GM23248 (cell line): ENCODE results near the gene NT5DC1. TPM values are rescaled to one million over a fixed set of nuclear protein-coding genes. Genes with fewer than 3 reads are reported as not detected.

ENCODE experiments used
- DNase-seq: peaks from one replicate; pipeline ENCODE4 v3.0.0-alpha.2; 2015
- H2AFZ ChIP-seq: fragments of 200-600 bp; sonication (generic); 2 replicates; pipeline ENCODE4 v1.6.1; 2016; ENCODE audit warnings: antibody characterized with exemption
- H3F3A ChIP-seq: fragments of 200-600 bp; sonication (generic); 2 replicates; pipeline ENCODE4 v1.6.1; 2016; ENCODE audit warnings: mild to moderate bottlenecking, antibody characterized with exemption, mixed run types; ENCODE audit not compliant: insufficient read depth
- H3K27ac ChIP-seq: fragments of 200-600 bp; sonication (generic); 2 replicates; pipeline ENCODE4 v1.5.1; 2016; ENCODE audit warnings: mild to moderate bottlenecking
- H3K27me3 ChIP-seq: fragments of 200-600 bp; sonication (generic); replicated peaks from 2 replicates; pipeline ENCODE4 v1.6.1; 2016; ENCODE audit warnings: mild to moderate bottlenecking; ENCODE audit not compliant: insufficient read depth
- H3K36me3 ChIP-seq: fragments of 200-600 bp; sonication (generic); 2 replicates; pipeline ENCODE4 v1.6.1; 2016; ENCODE audit warnings: low read depth, mild to moderate bottlenecking
- H3K4me1 ChIP-seq: fragments of 200-600 bp; sonication (generic); 2 replicates; pipeline ENCODE4 v1.6.1; 2016; ENCODE audit warnings: mild to moderate bottlenecking; ENCODE audit not compliant: insufficient read depth
- H3K4me2 ChIP-seq: fragments of 200-600 bp; sonication (generic); one replicate; pipeline ENCODE4 v1.6.1; 2016; ENCODE audit warnings: mild to moderate bottlenecking; ENCODE audit not compliant: unreplicated experiment
- H3K4me3 ChIP-seq: fragments of 200-600 bp; sonication (generic); 2 replicates; pipeline ENCODE4 v1.5.1; 2016; ENCODE audit warnings: mild to moderate bottlenecking
- H3K79me2 ChIP-seq: fragments of 200-600 bp; sonication (generic); 2 replicates; pipeline ENCODE4 v1.6.1; 2016; ENCODE audit warnings: mild to moderate bottlenecking; ENCODE audit not compliant: insufficient read depth
- H3K9ac ChIP-seq: fragments of 200-600 bp; sonication (generic); 2 replicates; pipeline ENCODE4 v1.6.1; 2016; ENCODE audit warnings: mild to moderate bottlenecking
- H3K9me2 ChIP-seq: fragments of 200-600 bp; sonication (generic); 2 replicates; pipeline ENCODE4 v1.6.1; 2016; ENCODE audit warnings: mixed run types, mild to moderate bottlenecking, moderate library complexity; ENCODE audit not compliant: insufficient read depth
- H3K9me3 ChIP-seq: fragments of 200-600 bp; sonication (generic); one replicate; pipeline ENCODE4 v1.6.1; 2017; ENCODE audit warnings: low read depth
- H4K20me1 ChIP-seq: fragments of 200-600 bp; sonication (generic); 2 replicates; pipeline ENCODE4 v1.6.0; 2016; ENCODE audit not compliant: insufficient read depth
- EZH2 ChIP-seq: fragments of 200-600 bp; sonication (generic); IDR thresholded peaks from 2 replicates; pipeline ENCODE4 v1.6.1; 2018; ENCODE audit warnings: antibody characterized with exemption, mild to moderate bottlenecking; ENCODE audit not compliant: insufficient read depth, poor library complexity, severe bottlenecking
- EZH2phosphoT487 ChIP-seq: fragments of 200-600 bp; sonication (generic); IDR thresholded peaks from 2 replicates; pipeline ENCODE4 v1.6.1; 2018; ENCODE audit warnings: antibody characterized with exemption, moderate library complexity, mild to moderate bottlenecking, low read depth; ENCODE audit not compliant: insufficient read depth
- WGBS, 2 experiments: methylation state at CpG; one replicate each; pipeline ENCODE4 v1.1.6; 2015 to 2017; ENCODE audit warnings: low lambda C conversion rate in 2 of 2, low coverage in 1 of 2; ENCODE audit errors: missing lambda C conversion rate in 2 of 2; 5-methylcytosine and 5-hydroxymethylcytosine counted together
- in situ Hi-C: fragments of 300-500 bp; cut with MboI; formaldehyde crosslinking; loops from 2 replicates; pipeline ENCODE4 v1.15.0; 2020
- polyA plus RNA-seq: library from polyadenylated mRNA; unstranded; fragments of >200 nt; fragmentation: Nextera tagmentation; extraction: Ambion mirVana; gene quantifications from 2 replicates; pipeline ENCODE4 v1.2.1, GENCODE V29; 2016
- total RNA-seq: library from RNA; depleted of rRNA; stranded (reverse); fragments of >200 nt; shearing (Covaris generic); gene quantifications from 2 replicates; pipeline ENCODE4 v1.2.3, GENCODE V29; 2014

Gene NT5DC1
- total and polyA plus RNA-seq, 2 experiments from 2014 or later: 3.4 to 15.4 TPM

DNA sequence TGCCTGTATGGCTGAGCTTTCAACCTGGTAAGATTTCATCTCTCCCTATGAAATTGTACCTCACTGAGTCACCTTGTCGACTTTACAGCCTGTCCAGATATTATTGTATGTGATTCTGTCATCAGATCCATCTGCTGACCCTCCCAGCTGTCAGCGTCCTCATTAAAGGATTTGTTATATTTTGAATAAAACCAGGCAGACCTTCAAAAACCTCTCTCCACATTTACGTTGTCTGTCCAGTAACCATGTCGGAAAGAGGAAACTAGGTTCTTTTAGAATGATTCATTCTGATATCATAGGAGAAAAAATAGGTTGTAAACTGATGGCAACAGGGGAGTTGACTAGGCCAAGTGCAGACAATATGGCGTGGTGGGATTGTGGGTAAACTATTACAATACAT, 114.8 kb downstream of the NT5DC1 start:
- Histone ChIP-seq H3K9me3 (no peaks in the 10 kb centered on the region), H3K79me2 (no peaks in the 10 kb centered on the region), H2AFZ (no peak overlapping the region), H3K9ac (no peak overlapping the region), H3K27me3 (no peaks in the 10 kb centered on the region), H3K4me3 (no peak overlapping the region), H3K27ac (no peak overlapping the region), H3F3A (peaks cover 17% of the 10 kb centered on the region), H3K4me2 (no peak overlapping the region), H3K4me1 (peaks cover 34% of the 10 kb centered on the region), H3K9me2 (no peaks in the 10 kb centered on the region), H3K36me3 (no peaks in the 10 kb centered on the region), H4K20me1 (no peaks in the 10 kb centered on the region)
- peak; percentile 32 for DNase-seq
- no peak for TF ChIP-seq EZH2
- TF ChIP-seq EZH2phosphoT487: no peak
- in situ Hi-C loops: no loop called here
- WGBS, 2 experiments: 72 to 73% methylated on average over 5 of the region's 5 CpGs

- 0 out of 2 replicates have a peak overlapping the region, but pooled peaks have one; percentile 19 for H2AFZ ChIP-seq
- H4K20me1 ChIP-seq: no peaks in the 10 kb centered on the region
- 0 to 7% methylated on average over 1 of the region's 1 CpG for WGBS, 2 experiments
- H3K4me2 ChIP-seq: no peak overlapping the region
- TF ChIP-seq EZH2 (no peak), EZH2phosphoT487 (no peak)
- no peak overlapping the region; the same call in 1 of the 2 replicates for H3K27ac ChIP-seq
- peaks cover 37% of the 10 kb centered on the region for H3K4me1 ChIP-seq
- no peaks in the 10 kb centered on the region for H3K36me3 ChIP-seq
- no peaks in the 10 kb centered on the region for H3K9me2 ChIP-seq
- no peak overlapping the region for H3K9ac ChIP-seq
- H3K4me3 ChIP-seq: no peak overlapping the region
- in situ Hi-C loops: no loop called here
- H3K27me3 ChIP-seq: no peaks in the 10 kb centered on the region
- peaks cover 14% of the 10 kb centered on the region; the same call in 1 of the 2 replicates for H3F3A ChIP-seq
- DNase-seq: peak; percentile 71
- H3K79me2 ChIP-seq: no peaks in the 10 kb centered on the region
- no peaks in the 10 kb centered on the region for H3K9me3 ChIP-seq
These were observed 116.4 kb downstream of the NT5DC1 start for GRCh38 chr6:116217069-116217468.

DNA sequence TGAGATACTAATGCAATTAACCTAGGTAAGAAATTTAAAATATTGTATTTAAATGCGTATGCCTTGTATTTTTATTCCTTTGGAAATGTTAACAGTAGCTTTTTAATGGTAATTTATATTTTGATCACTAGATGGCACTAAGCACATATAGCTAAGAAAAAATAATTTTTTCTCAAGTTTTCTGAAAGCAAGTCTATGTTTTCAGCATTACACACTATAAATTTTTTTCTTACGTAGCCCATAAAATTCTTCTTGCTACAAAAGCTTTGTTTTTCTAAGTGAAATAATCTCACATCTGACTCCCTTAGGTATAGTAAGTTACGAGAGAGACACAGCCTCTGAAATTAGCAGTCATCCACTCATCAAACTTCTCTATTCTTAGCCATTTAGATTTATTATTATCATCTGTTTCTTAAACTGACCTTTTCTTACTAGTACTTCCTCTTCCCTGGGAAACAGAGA, 117.5 kb downstream of the NT5DC1 start:
- Histone ChIP-seq H3K27me3 (no peaks in the 10 kb centered on the region), H2AFZ (peak overlapping the region; percentile 35; the same call in 1 of the 2 replicates), H3K9me2 (no peaks in the 10 kb centered on the region), H3K9me3 (no peaks in the 10 kb centered on the region), H4K20me1 (no peaks in the 10 kb centered on the region), H3K36me3 (no peaks in the 10 kb centered on the region), H3K4me2 (peak overlapping the region; percentile 20), H3K4me1 (peaks cover 41% of the 10 kb centered on the region), H3K27ac (peak overlapping the region; percentile 24), H3F3A (peaks cover 15% of the 10 kb centered on the region; the same call in 1 of the 2 replicates), H3K79me2 (no peaks in the 10 kb centered on the region), H3K9ac (peak overlapping the region; percentile 7; the same call in 1 of the 2 replicates), H3K4me3 (no peak overlapping the region)
- DNase-seq: peak; percentile 62
- TF ChIP-seq EZH2phosphoT487: no peak
- no peak for TF ChIP-seq EZH2
- WGBS, 2 experiments: 32 to 35% methylated on average over 3 of the region's 3 CpGs
- in situ Hi-C loops: no loop called here

DNA sequence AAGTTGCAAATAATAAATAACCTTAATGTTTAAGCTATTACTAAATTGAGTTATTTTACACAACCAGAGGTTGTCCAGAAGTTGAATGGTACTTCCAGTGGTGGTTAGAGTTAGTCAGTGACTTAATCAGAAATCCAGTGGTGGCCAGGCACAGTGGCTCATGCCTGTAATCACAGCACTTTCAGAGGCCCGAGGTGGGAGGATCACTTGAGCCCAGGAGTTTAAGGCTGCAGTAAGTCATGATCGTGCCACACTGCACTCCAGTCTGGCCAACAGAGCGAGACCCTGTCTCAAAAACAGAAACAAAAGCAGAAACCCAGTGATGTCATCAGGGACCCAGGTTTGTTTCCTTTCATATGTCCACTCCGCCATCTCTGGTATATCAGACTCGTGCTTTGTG, 118.2 kb downstream of the NT5DC1 start:
- no peak overlapping the region for H3K9ac ChIP-seq
- peaks cover 41% of the 10 kb centered on the region for H3K4me1 ChIP-seq
- peak overlapping the region; percentile 24; the same call in 1 of the 2 replicates for H3K27ac ChIP-seq
- no peaks in the 10 kb centered on the region for H3K9me2 ChIP-seq
- no peak for TF ChIP-seq EZH2phosphoT487
- no peak for TF ChIP-seq EZH2
- H4K20me1 ChIP-seq: no peaks in the 10 kb centered on the region
- H2AFZ ChIP-seq: no peak overlapping the region
- 91% methylated on average over 5 of the region's 5 CpGs for WGBS, 2 experiments
- no peaks in the 10 kb centered on the region for H3K9me3 ChIP-seq
- peaks cover 15% of the 10 kb centered on the region; the same call in 1 of the 2 replicates for H3F3A ChIP-seq
- H3K36me3 ChIP-seq: no peaks in the 10 kb centered on the region
- no peak overlapping the region for H3K4me3 ChIP-seq
- no peaks in the 10 kb centered on the region for H3K79me2 ChIP-seq
- in situ Hi-C loops: no loop called here
- no peak overlapping the region for H3K4me2 ChIP-seq
- H3K27me3 ChIP-seq: no peaks in the 10 kb centered on the region
- peak; percentile 41 for DNase-seq

GRCh38 chr6:116221067-116221466, 120.4 kb downstream of the NT5DC1 start:
- peaks cover 34% of the 10 kb centered on the region for H3K4me1 ChIP-seq
- no peaks in the 10 kb centered on the region for H3K27me3 ChIP-seq
- H3K9me3 ChIP-seq: no peaks in the 10 kb centered on the region
- in situ Hi-C loops: no loop called here
- no peak overlapping the region for H3K4me3 ChIP-seq
- peak; percentile 70 for DNase-seq
- no peak overlapping the region for H3K4me2 ChIP-seq
- 0 out of 2 replicates have a peak overlapping the region, but pooled peaks have one; percentile 4 for H3K27ac ChIP-seq
- no peak for TF ChIP-seq EZH2phosphoT487
- no peaks in the 10 kb centered on the region for H3K79me2 ChIP-seq
- H3K9ac ChIP-seq: no peak overlapping the region
- WGBS, 2 experiments: 60 to 70% methylated on average over 3 of the region's 3 CpGs
- no peaks in the 10 kb centered on the region for H3K36me3 ChIP-seq
- no peaks in the 10 kb centered on the region for H3K9me2 ChIP-seq
- H3F3A ChIP-seq: peaks cover 15% of the 10 kb centered on the region; the same call in 1 of the 2 replicates
- H2AFZ ChIP-seq: no peak overlapping the region; the same call in 1 of the 2 replicates
- H4K20me1 ChIP-seq: no peaks in the 10 kb centered on the region
